SIG-M5 treated with dmso at 0.1 percent for 504 hours (cell line): Measurements from ENCODE around the gene PPP1R3G.

Experiments
- DNase-seq: peaks from one replicate; lab custom pipeline; 2025; ENCODE audit not compliant: unreplicated experiment; lab: John Stamatoyannopoulos, UW

The PPP1R3G gene

GRCh38 chr6:5093231-5094015, 8.3 kb downstream of the PPP1R3G start:
- no peak for DNase-seq

DNA sequence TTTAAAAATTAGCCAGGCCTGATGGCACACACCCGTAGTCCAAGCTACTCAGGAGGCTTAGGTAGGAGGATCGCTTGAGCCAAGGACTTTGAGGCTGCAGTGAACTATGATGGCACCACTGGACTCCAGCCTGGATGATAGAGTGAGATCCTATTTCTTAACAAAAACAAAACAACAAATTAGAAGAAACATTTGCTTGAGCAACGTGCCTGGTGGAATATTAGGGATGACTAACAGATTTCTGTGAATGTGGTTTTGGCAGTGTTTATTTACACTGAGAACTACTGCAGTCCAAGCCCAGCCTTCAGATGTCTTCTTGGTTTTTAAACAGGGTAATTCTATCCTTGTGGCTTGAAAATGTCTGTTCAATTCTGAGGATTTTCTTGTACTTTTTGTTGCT, 9.2 kb downstream of the PPP1R3G start:
- DNase-seq, result no peak

DNA sequence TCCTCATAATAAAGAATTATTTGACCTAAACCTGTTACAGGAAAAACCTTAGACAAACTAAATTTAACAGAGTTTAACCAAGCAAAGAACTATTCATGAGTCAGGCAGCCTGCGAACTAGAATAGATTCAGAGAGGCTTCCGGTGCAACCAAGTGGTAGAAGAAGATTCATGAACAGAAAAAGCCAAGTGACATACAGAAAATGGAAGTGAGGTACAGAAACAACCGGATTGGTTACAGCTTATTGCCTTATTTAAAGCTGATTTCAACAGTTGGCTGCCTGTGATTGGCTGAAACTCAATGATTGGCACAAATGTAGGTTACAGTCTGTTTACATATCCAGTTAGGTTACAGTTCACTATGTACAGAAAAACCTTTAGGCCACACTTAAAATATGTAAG, 10.1 kb downstream of the PPP1R3G start:
- DNase-seq, result peak; percentile 52

DNA sequence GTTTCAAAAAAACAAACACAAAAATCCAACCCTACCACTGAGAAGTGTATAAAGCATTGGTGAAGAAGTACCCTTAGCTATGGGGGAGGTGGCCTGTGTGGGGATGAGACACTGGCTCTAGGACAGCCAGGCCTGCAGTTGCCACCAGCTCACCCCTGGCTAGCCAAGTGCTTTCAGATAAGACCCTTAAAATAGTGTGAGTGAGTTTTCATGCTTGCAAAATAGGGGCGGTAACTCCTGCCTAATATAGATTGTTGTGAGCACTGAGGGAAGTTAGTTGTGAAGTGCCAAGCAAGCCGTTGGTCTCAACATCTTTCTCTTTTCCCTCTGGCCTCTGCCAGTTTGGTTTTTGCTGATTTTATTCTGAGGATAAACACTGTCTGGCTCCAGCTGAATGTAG, 11.3 kb downstream of the PPP1R3G start:
- peak; percentile 90 for DNase-seq

- no peak for DNase-seq
These were observed 13.5 kb downstream of the PPP1R3G start for GRCh38 chr6:5098501-5099270.

GRCh38 chr6:5099537-5099936, 14.4 kb downstream of the PPP1R3G start:
- DNase-seq, result no peak

DNA sequence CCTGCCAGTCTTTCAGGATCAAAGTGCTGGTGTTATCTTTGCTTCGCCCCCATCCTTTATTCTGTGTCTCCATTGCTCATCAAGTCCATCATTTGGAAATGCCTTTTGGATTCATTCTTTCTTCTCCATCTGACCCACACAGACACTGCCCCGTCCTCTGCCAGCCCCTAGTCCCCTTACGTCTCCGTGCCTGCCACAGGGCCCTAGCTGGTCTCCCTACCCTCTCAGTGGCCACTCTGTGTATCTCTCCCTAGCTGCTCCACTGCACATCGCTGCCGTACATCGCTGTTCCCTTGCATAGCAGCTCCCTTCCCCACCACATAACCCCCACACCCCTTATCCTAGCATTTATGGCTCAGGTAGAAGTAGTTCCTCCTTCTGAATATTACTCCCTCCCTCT, 15.7 kb downstream of the PPP1R3G start:
- DNase-seq, result no peak

GRCh38 chr6:5102267-5102970, 17.3 kb downstream of the PPP1R3G start:
- DNase-seq, result no peak

- no peak for DNase-seq
These were observed 18.1 kb downstream of the PPP1R3G start for GRCh38 chr6:5103250-5103649.

- DNase-seq, result no peak
These were observed 19.5 kb downstream of the PPP1R3G start for GRCh38 chr6:5104667-5105066.

- no peak for DNase-seq
These were observed 20.0 kb downstream of the PPP1R3G start for GRCh38 chr6:5105146-5105545.

GRCh38 chr6:5107341-5107740, 22.2 kb downstream of the PPP1R3G start:
- DNase-seq, result no peak

- no peak for DNase-seq
These were observed 22.9 kb downstream of the PPP1R3G start for GRCh38 chr6:5108068-5108467.

GRCh38 chr6:5108536-5109150, 23.5 kb downstream of the PPP1R3G start:
- DNase-seq, result no peak

- DNase-seq, result no peak
These were observed 24.3 kb downstream of the PPP1R3G start for GRCh38 chr6:5109436-5109835.

- no peak for DNase-seq
These were observed 25.1 kb downstream of the PPP1R3G start for GRCh38 chr6:5110246-5110645.

GRCh38 chr6:5111626-5112025, 26.5 kb downstream of the PPP1R3G start:
- no peak for DNase-seq

- no peak for DNase-seq
These were observed 27.1 kb downstream of the PPP1R3G start for GRCh38 chr6:5112066-5112799.

GRCh38 chr6:5113096-5113495, 28.0 kb downstream of the PPP1R3G start:
- DNase-seq, result no peak

- no peak for DNase-seq
These were observed 30.0 kb downstream of the PPP1R3G start for GRCh38 chr6:5115168-5115567.
